Measurements from ENCODE around the gene CRMP1. TPM values are rescaled to one million over a fixed set of nuclear protein-coding genes. Genes with fewer than 3 reads are reported as not detected.
A peak's percentile ranks its signal among the peaks of the same experiment; 100 is the strongest.

Gene CRMP1
- total RNA-seq, 1 experiment from 2014 or later: 106 TPM

DNA sequence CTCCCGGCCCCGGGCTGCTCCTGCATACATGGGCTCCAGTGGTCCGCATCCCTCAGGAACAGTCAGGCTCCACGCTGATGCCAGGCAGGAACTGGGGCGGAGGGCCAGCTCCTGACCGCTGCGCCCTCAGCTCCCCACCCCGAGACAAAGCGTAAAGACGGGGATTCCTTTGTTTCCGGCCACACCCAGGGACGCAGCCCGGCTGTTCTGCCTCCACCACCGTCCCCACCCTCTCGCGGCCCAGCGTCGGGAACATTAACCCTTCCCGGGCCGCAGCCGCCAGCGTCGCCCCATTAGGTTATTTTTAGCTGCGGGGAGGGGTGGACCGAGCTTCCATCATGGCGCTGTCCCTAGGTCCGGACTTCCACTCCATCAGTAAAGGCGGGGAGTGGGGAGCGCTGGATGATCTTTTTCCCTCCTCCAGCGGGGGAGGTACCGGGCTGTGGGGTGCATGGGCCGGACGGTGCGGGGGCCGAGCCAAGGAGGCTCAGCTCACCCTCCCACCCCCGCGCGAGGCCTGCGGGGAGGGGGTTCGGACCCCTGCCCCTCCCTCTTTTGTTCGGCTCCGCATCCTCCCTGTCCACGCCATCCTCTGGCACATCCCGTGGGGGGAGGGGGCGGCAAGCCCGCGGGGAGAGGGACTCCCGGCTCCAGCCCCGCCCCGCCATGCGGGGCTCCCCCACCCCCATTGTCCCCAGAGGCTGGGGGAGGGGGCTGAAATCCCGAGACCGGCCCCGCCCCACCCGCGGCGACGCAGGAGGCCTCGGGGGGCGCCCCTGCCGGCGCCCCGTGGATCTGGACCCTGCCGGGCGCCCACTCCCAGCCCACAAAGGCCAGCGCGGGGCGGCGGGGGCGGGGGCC is 5.3 kb downstream of the CRMP1 start:
- peak; percentile 81 for DNase-seq
- Histone ChIP-seq H3K27me3 (ENCODE audit: control insufficient read depth, insufficient read depth, low read length) (peaks cover 30% of the 10 kb centered on the region), H3K4me3 (ENCODE audit: insufficient read depth, low read depth, low read length) (peak overlapping the region; percentile 81), H3K36me3 (replicated peaks; ENCODE audit: control insufficient read depth, insufficient read depth, low read length) (no peaks in the 10 kb centered on the region)

DNA sequence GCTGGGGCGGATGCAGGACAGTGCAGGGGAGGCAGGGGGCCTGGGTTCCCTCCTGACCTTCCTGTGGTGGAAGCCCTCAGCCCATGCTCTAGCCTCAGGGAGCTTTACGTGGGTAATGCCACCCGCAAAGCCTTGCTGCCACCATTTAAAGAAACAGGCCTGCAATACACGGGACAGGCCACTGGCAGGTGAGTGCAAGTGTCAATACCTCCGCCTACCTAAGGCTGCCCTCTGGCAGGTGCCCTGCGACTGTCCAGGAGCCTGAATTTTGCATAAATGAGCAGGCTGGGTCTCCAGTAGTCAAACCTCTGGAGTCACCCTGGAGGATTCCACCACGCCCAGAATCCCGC is 5.9 kb downstream of the CRMP1 start:
- Histone ChIP-seq H3K27me3 (ENCODE audit: control insufficient read depth, insufficient read depth, low read length) (peaks cover 24% of the 10 kb centered on the region), H3K36me3 (replicated peaks; ENCODE audit: control insufficient read depth, insufficient read depth, low read length) (no peaks in the 10 kb centered on the region), H3K4me3 (ENCODE audit: insufficient read depth, low read depth, low read length) (peak overlapping the region; percentile 81)
- DNase-seq: no peak

DNA sequence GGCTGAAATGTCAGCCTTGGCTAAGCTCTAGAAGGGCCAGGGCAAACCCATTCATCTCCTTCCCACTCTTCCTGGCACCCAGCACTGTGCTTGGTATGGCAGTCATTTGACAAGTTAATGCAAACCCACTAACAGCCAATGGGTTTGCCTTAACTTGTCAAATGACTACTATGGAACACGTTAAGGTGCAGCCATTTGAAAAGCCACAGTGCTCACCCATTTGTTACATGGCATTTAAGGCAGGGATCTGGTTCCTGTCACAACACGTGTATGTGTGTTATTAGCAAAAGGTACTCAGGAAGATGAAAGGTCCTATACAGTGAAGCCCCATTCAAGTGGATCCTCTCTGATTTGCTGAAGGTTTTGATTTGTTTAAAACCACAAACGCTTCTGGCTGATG is 7.2 kb downstream of the CRMP1 start:
- no peak overlapping the region for H3K4me3 ChIP-seq (ENCODE audit: insufficient read depth, low read depth, low read length)
- DNase-seq: no peak
- H3K36me3 ChIP-seq (replicated peaks; ENCODE audit: control insufficient read depth, insufficient read depth, low read length): no peaks in the 10 kb centered on the region
- peaks cover 12% of the 10 kb centered on the region for H3K27me3 ChIP-seq (ENCODE audit: control insufficient read depth, insufficient read depth, low read length)

DNA sequence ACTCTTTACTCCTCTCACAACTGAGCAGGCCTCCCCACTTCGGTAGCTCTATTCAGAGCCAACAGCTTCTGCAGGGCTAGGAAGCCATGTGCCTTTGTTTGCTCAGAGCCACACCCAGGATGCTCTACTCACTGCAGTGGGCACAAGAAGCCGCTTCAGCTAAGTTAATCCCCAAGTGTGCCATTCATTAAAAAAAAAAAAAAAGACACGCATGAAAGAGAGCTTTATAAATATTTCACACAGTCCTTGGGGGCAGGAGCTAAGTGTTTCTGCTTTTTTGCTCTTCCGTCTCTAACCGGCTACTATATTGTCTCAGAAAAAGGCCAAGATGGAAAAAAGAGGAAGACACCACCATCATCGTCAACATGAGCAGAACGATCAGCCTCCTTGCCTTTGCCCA is 8.1 kb downstream of the CRMP1 start:
- Histone ChIP-seq H3K36me3 (replicated peaks; ENCODE audit: control insufficient read depth, insufficient read depth, low read length) (no peaks in the 10 kb centered on the region), H3K4me3 (ENCODE audit: insufficient read depth, low read depth, low read length) (no peak overlapping the region)
- no peak for DNase-seq

DNA sequence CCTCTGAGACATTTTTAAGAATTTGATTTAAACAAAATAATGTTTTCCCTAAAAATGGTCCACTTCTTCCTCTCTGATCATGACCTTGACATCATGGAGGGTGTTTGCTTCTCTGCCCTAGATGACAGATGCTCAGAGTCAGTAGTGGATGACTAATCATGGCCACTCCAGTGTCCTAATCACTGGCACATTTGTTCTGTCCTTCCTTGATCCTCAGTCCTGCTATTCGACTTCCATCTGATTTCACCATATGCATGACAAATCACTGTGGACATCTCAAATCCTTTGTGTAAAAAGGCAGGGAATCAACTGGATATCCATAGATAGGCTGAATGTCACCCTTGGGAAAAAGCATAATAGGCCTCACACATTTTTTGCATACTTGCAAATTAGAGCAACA is 9.0 kb downstream of the CRMP1 start:
- no peak for DNase-seq
- H3K36me3 ChIP-seq (replicated peaks; ENCODE audit: control insufficient read depth, insufficient read depth, low read length): no peaks in the 10 kb centered on the region
- no peak overlapping the region for H3K4me3 ChIP-seq (ENCODE audit: insufficient read depth, low read depth, low read length)
- no peaks in the 10 kb centered on the region; the same call in 1 of the 2 replicates for H3K27me3 ChIP-seq (ENCODE audit: control insufficient read depth, insufficient read depth, low read length)

More for the DNA sequence above, 8.1 kb downstream of the CRMP1 start:
- H3K27me3 ChIP-seq (ENCODE audit: control insufficient read depth, insufficient read depth, low read length): peaks cover 7% of the 10 kb centered on the region; the same call in 1 of the 2 replicates

DNA sequence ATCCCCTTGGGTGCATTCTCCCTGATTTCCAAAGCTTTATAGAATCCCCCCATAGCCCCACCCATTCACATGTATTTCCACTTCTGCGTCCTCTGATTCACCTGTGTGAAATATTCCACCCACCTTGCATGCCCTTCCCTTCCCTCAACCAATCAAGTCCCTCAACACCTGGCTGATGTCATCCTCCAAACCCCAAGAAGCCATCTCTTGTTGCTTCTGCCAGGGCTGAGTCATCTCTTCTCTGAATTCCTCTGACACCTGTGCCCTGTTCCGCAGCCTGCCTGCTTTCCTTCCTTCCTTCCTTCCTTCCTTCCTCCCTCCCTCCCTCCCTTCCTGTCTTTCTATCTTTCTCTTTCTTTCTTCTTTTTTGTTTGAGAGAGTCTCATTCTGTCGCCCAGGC is 9.9 kb downstream of the CRMP1 start:
- H3K36me3 ChIP-seq (replicated peaks; ENCODE audit: control insufficient read depth, insufficient read depth, low read length): no peaks in the 10 kb centered on the region
- H3K27me3 ChIP-seq (ENCODE audit: control insufficient read depth, insufficient read depth, low read length): no peaks in the 10 kb centered on the region
- no peak overlapping the region for H3K4me3 ChIP-seq (ENCODE audit: insufficient read depth, low read depth, low read length)
- no peak for DNase-seq

DNA sequence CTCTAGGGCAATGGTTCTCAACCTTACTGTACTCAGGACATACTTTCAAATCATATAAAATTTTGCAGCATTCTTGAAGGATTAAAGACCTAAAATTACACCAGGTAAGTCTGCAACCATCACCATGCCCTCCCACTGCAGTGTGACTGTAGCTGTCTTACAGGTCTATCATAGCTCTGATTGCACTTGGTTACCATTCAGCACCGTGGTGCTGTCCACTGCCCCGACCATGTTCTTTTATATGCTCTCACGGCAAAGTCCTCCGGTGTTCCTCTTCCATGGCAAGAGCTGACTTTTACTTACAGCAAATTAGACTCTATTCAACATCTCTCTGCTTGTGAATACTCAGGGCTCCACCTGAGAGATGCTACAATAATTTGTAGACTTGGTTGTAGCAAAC is 11.5 kb downstream of the CRMP1 start:
- Histone ChIP-seq H3K36me3 (replicated peaks; ENCODE audit: control insufficient read depth, insufficient read depth, low read length) (no peaks in the 10 kb centered on the region), H3K4me3 (ENCODE audit: insufficient read depth, low read depth, low read length) (no peak overlapping the region), H3K27me3 (ENCODE audit: control insufficient read depth, insufficient read depth, low read length) (no peaks in the 10 kb centered on the region)
- DNase-seq: peak; percentile 68

DNA sequence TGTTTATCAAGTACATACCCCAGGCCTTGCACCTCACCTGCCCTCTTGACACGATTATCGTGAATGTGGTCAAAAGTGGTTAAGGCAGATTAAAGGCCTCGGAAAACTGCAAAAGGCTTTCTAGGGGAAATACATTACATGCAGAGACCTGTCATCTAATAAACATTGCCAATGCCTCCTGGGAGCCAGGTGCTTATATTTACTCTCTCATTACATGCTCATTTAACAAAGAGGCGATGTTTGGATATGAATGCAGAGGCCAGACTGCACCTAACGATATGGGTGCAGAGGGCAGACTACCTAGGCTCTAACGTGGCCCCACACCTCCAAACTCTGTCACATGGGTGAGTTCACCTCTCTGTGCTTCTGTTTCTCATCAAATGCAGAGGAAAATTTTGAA is 14.5 kb downstream of the CRMP1 start:
- Histone ChIP-seq H3K36me3 (replicated peaks; ENCODE audit: control insufficient read depth, insufficient read depth, low read length) (no peaks in the 10 kb centered on the region), H3K4me3 (ENCODE audit: insufficient read depth, low read depth, low read length) (no peak overlapping the region), H3K27me3 (ENCODE audit: control insufficient read depth, insufficient read depth, low read length) (no peaks in the 10 kb centered on the region)
- DNase-seq: no peak

DNA sequence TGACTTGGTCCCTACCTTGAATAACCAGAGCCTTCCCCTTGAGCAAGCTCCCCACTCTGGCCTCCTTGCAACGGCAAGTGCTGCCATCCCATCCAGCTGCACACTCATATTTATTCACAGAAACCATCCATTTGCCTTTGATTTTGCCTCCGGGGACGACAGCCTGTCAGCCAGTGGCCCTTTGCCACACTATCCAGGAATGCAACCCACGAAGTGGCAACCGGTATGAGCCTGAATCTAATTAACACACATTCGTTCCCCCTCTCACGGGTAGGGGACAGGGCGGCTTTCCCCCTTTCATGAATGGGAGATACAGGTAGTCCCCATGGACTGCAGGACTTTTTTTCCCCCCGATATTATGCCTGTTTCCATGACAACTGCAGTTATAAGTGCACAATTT is 15.5 kb downstream of the CRMP1 start:
- Histone ChIP-seq H3K27me3 (ENCODE audit: control insufficient read depth, insufficient read depth, low read length) (no peaks in the 10 kb centered on the region), H3K36me3 (replicated peaks; ENCODE audit: control insufficient read depth, insufficient read depth, low read length) (no peaks in the 10 kb centered on the region), H3K4me3 (ENCODE audit: insufficient read depth, low read depth, low read length) (no peak overlapping the region)
- no peak for DNase-seq

DNA sequence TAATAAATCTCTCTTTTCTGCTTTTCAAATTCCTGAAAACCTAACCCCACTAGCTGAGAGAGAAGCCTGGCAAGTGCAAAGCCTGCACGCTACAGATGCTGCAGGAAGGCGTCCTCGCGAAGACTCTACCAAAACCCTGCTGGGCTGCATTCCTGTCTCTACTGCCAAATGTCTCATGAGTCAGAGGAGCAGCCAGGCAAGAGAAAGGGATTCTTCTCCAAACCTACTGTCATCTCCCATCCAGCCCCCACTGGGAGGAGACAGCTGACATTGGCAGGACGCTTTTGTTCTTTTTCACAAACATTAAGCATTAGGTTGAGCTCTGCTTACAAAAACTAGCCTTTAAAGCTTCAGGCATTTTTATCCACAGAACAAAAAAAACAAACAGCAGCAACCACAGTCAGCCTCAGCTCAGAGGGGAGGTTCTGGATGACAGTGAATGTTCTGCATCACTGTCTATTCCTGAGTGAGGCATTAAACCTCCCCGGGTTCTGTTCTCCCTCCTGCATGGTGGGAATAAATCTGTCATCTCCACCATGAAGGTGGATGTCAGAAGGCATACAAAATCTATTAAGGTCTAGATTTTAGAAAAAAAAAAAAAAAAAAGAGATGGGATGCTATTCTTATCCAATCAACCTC is 18.0 kb downstream of the CRMP1 start:
- no peak overlapping the region for H3K4me3 ChIP-seq (ENCODE audit: insufficient read depth, low read depth, low read length)
- peaks cover 2% of the 10 kb centered on the region for H3K36me3 ChIP-seq (replicated peaks; ENCODE audit: control insufficient read depth, insufficient read depth, low read length)
- no peaks in the 10 kb centered on the region for H3K27me3 ChIP-seq (ENCODE audit: control insufficient read depth, insufficient read depth, low read length)
- DNase-seq: peak; percentile 78

DNA sequence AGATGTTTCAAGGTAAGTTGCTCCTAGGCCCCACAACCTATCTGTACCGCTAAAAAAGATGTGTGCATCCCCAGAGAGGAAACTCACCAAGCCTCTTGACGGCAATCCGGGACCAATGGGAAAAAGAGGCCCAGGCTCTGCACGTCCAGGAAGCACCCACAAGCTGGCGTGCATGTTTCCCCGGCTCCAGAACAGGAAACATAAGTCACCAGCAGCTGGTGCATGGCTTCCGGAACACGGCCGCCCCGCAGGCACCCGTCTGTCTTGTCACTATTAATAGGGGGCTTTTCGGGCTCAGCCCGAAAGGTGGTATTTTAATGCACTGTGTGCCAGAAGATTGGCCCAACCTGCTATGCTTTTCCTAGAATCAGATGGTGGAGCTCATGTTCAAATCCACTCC is 22.2 kb downstream of the CRMP1 start:
- Histone ChIP-seq H3K36me3 (replicated peaks; ENCODE audit: control insufficient read depth, insufficient read depth, low read length) (peaks cover 7% of the 10 kb centered on the region), H3K4me3 (ENCODE audit: insufficient read depth, low read depth, low read length) (no peak overlapping the region), H3K27me3 (ENCODE audit: control insufficient read depth, insufficient read depth, low read length) (no peaks in the 10 kb centered on the region)
- DNase-seq: no peak

DNA sequence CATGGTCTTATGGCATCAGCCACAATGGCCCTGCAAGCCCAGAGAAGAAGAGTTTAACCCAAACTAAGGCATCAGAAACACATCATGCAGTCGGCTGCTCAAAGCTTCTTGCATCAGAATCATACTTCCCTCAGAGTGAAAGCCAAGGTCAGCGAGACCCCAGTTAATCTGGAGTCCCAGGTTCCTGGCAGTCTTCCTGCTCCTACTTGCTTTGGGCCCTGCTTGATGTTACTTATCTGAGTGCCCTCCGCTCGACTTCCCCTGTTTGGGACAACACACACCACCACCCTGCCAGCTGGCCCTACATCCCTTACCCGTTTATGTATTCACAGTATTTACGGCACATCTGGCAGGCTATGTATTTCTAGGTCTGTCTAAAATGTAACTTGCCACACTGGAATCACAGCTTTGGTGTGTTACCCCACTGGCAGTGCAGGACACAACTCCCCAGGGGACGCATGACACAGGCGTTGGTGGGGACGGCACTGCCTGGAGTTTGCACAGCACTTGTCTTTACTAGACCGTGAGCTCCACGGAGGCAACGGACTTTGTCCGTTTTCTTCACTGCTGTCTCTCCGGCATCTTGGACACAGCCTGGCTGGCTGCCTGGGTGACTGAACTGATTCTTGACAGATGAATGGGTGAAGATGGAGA is 22.8 kb downstream of the CRMP1 start:
- no peaks in the 10 kb centered on the region for H3K27me3 ChIP-seq (ENCODE audit: control insufficient read depth, insufficient read depth, low read length)
- H3K36me3 ChIP-seq (replicated peaks; ENCODE audit: control insufficient read depth, insufficient read depth, low read length): peaks cover 7% of the 10 kb centered on the region
- DNase-seq: no peak
- H3K4me3 ChIP-seq (ENCODE audit: insufficient read depth, low read depth, low read length): no peak overlapping the region

DNA sequence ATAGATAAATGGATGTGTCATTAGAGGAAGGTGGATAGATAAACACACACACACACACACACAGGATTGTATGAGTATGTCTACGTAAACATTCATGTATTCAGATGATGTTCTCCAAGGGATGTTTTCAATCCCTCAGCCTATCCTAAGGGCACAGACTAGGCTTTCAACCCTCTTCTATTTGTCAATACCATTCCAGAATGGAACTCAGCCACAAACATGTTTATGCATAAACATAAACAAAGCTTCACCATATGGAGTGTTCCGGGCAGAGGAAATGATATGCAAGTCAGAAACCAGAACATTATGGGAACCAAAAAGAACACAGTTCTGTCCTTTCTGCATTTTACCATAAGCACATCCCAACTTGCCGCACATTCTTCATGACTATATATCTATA is 25.0 kb downstream of the CRMP1 start:
- no peak for DNase-seq
- Histone ChIP-seq H3K4me3 (ENCODE audit: insufficient read depth, low read depth, low read length) (no peak overlapping the region), H3K27me3 (ENCODE audit: control insufficient read depth, insufficient read depth, low read length) (no peaks in the 10 kb centered on the region), H3K36me3 (replicated peaks; ENCODE audit: control insufficient read depth, insufficient read depth, low read length) (peaks cover 7% of the 10 kb centered on the region)

DNA sequence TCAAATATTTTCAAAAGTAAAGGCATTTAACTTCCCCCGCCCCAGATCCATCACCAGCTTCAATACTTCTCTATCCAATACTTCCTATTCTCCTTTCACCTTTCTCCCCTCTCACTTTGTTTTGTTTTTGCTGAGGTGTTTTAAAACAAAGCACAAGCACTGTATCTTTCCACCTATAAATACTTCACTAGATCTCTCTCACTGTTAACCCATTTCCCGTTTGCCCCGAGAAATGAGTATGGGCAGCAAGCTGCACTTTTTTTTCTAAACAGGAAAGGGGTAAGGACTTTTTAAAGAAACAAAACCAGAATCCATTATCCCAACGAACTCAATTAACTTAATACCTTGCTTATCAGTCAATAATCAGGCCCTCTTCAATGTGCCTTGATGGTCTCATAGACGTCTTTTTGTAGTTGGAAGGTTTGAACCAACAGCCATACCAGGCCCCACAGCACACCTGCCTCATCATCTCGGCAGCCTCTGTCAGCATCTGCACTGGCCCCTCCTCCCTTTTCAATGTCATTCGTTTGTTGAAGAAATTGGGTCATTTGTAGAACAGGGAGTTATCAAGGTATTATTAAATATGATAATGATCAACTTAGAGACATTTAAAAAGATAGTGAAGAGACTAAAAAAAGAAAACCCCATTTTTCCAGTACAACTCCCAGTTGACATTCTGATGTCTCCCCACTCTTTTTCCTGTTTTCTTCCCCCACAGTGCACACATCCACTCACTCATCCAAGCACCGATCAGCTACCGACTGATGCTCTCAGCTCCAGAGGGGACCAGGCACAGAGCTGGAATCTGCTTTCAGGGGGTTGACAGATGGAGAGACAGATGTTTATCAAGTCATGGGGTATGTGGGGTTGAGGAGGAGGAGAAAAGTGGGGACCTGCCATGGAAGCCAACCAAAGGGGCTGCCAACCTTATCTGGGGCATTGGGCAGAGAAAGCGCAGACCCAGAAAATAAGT is 25.8 kb downstream of the CRMP1 start:
- no peak for DNase-seq
- peaks cover 7% of the 10 kb centered on the region for H3K36me3 ChIP-seq (replicated peaks; ENCODE audit: control insufficient read depth, insufficient read depth, low read length)
- no peak overlapping the region for H3K4me3 ChIP-seq (ENCODE audit: insufficient read depth, low read depth, low read length)
- no peaks in the 10 kb centered on the region for H3K27me3 ChIP-seq (ENCODE audit: control insufficient read depth, insufficient read depth, low read length)

Data from H7 (cell line).